ENCODE data around the gene NEK6.

NEK6 gene

GRCh38 chr9:124357721-124358361 is 100.1 kb downstream of the NEK6 start:
- TF ChIP-seq, protein P1, sequence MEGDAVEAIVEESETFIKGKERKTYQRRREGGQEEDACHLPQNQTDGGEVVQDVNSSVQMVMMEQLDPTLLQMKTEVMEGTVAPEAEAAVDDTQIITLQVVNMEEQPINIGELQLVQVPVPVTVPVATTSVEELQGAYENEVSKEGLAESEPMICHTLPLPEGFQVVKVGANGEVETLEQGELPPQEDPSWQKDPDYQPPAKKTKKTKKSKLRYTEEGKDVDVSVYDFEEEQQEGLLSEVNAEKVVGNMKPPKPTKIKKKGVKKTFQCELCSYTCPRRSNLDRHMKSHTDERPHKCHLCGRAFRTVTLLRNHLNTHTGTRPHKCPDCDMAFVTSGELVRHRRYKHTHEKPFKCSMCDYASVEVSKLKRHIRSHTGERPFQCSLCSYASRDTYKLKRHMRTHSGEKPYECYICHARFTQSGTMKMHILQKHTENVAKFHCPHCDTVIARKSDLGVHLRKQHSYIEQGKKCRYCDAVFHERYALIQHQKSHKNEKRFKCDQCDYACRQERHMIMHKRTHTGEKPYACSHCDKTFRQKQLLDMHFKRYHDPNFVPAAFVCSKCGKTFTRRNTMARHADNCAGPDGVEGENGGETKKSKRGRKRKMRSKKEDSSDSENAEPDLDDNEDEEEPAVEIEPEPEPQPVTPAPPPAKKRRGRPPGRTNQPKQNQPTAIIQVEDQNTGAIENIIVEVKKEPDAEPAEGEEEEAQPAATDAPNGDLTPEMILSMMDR (IDR thresholded peaks at IDR 0.05; ENCODE audit: insufficient read depth, low read length) = no peak
- TF ChIP-seq, protein P2, sequence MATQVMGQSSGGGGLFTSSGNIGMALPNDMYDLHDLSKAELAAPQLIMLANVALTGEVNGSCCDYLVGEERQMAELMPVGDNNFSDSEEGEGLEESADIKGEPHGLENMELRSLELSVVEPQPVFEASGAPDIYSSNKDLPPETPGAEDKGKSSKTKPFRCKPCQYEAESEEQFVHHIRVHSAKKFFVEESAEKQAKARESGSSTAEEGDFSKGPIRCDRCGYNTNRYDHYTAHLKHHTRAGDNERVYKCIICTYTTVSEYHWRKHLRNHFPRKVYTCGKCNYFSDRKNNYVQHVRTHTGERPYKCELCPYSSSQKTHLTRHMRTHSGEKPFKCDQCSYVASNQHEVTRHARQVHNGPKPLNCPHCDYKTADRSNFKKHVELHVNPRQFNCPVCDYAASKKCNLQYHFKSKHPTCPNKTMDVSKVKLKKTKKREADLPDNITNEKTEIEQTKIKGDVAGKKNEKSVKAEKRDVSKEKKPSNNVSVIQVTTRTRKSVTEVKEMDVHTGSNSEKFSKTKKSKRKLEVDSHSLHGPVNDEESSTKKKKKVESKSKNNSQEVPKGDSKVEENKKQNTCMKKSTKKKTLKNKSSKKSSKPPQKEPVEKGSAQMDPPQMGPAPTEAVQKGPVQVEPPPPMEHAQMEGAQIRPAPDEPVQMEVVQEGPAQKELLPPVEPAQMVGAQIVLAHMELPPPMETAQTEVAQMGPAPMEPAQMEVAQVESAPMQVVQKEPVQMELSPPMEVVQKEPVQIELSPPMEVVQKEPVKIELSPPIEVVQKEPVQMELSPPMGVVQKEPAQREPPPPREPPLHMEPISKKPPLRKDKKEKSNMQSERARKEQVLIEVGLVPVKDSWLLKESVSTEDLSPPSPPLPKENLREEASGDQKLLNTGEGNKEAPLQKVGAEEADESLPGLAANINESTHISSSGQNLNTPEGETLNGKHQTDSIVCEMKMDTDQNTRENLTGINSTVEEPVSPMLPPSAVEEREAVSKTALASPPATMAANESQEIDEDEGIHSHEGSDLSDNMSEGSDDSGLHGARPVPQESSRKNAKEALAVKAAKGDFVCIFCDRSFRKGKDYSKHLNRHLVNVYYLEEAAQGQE (IDR thresholded peaks at IDR 0.05; ENCODE audit: insufficient replicate concordance, low read depth) = no peak
- TF ChIP-seq SPI1 (IDR thresholded peaks at IDR 0.05; ENCODE audit: borderline replicate concordance, low read depth) (no peak), POLR2AphosphoS5 (IDR thresholded peaks at IDR 0.05; ENCODE audit: low read depth) (no peak; the same call in 1 of the 2 replicates), GABPA (IDR thresholded peaks at IDR 0.05; ENCODE audit: low read depth) (no peak)
- peak overlapping the region; percentile 44 for H3K27ac ChIP-seq (replicated peaks)
- no peak for DNase-seq (ENCODE audit: low read depth in 1 of 2, low spot score in 1 of 2)

DNA sequence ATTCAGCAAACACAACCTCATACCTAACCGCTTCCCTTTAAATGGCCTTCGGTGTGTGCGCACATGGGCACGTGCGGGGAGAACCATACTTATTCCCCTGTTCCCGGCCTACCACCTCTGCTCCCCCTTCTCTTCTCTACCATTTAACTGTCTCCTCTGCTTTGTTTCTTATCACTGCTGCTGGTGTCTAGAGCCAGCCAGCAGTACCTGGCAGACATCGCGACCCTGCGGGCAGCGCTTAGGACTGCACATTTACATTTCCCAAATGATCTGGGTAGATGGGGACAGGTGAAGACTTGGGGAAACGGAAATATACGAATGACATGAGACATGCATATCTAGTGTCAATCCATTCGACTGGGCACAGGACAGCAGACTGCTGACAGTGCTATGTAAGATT is 100.9 kb downstream of the NEK6 start:
- H3K27me3 ChIP-seq (ENCODE audit: insufficient read depth, poor library complexity, severe bottlenecking) = no peaks in the 10 kb centered on the region
- TF ChIP-seq GABPA (IDR thresholded peaks at IDR 0.05; ENCODE audit: low read depth) = no peak
- TF ChIP-seq, protein P2 (IDR thresholded peaks at IDR 0.05; ENCODE audit: insufficient replicate concordance, low read depth) = no peak
- TF ChIP-seq SPI1 (IDR thresholded peaks at IDR 0.05; ENCODE audit: borderline replicate concordance, low read depth) = peak; percentile 25; the same call in 1 of the 2 replicates
- TF ChIP-seq, protein P1 (IDR thresholded peaks at IDR 0.05; ENCODE audit: insufficient read depth, low read length) = no peak
- peak; percentile 18; the same call in 1 of the 2 replicates for TF ChIP-seq POLR2AphosphoS5 (IDR thresholded peaks at IDR 0.05; ENCODE audit: low read depth)
- peak overlapping the region; percentile 44 for H3K27ac ChIP-seq (replicated peaks)
- H3K4me3 ChIP-seq (replicated peaks; ENCODE audit: insufficient read depth, low read length) = no peak overlapping the region
- peak in 1 of 2 experiments; percentile 41 for DNase-seq (ENCODE audit: low read depth in 1 of 2, low spot score in 1 of 2)

More at GRCh38 chr9:124357721-124358361, 100.1 kb downstream of the NEK6 start:
- no peak overlapping the region for H3K4me3 ChIP-seq (replicated peaks; ENCODE audit: insufficient read depth, low read length)
- H3K27me3 ChIP-seq (ENCODE audit: insufficient read depth, poor library complexity, severe bottlenecking) = no peaks in the 10 kb centered on the region

DNA sequence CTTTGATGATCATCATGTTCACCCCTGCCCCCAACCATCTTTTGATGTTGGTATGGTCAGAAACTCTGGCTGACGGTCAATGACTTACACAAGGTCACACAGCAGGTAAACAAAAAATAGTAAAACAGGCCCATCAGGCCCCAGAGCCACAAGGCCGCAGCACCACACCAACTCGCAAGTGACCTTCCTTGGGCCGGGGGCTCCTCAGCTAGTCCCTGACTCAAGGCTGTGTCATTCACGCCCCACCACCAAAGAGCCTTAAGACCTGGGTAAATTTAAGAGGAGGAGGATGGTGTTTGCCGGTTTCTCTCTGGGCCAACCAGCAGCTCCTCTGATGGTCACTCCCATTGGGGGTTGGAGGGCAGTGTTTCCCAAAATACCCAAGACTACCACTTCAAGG is 101.7 kb downstream of the NEK6 start:
- H3K27ac ChIP-seq (replicated peaks) = no peak overlapping the region
- TF ChIP-seq SPI1 (IDR thresholded peaks at IDR 0.05; ENCODE audit: borderline replicate concordance, low read depth) (no peak), POLR2AphosphoS5 (IDR thresholded peaks at IDR 0.05; ENCODE audit: low read depth) (no peak)
- TF ChIP-seq, protein P2 (IDR thresholded peaks at IDR 0.05; ENCODE audit: insufficient replicate concordance, low read depth) = no peak
- TF ChIP-seq, protein P1 (IDR thresholded peaks at IDR 0.05; ENCODE audit: insufficient read depth, low read length) = no peak
- no peaks in the 10 kb centered on the region for H3K27me3 ChIP-seq (ENCODE audit: insufficient read depth, poor library complexity, severe bottlenecking)
- DNase-seq (ENCODE audit: low read depth in 1 of 2, low spot score in 1 of 2) = no peak
- no peak overlapping the region for H3K4me3 ChIP-seq (replicated peaks; ENCODE audit: insufficient read depth, low read length)
